AG08395 (cell line): ENCODE data around the gene ARHGEF7.
A peak's percentile ranks its signal among the peaks of the same experiment; 100 is the strongest.
"Not testable (repeated sequence)": the region's sequence is repeated elsewhere in the genome, so short reads cannot be mapped to it uniquely, and the experiment has no call there.

ENCODE experiments used
- DNase-seq: peaks from one replicate; pipeline ENCODE4 v3.0.0; 2012; ENCODE audit warnings: mixed read lengths, low spot score

The ARHGEF7 gene

GRCh38 chr13:111115061-111115964 lies at the start of gene ARHGEF7:
Gene ARHGEF7, plus strand, starts transcription at chr13:111115310. Its CDS starts 217 bp downstream, at chr13:111115527.
- peak; percentile 15 for DNase-seq

- no peak for DNase-seq
Observed at GRCh38 chr13:111065698-111066097, 49.4 kb upstream of the ARHGEF7 start.

- DNase-seq = no peak
Observed at GRCh38 chr13:111066544-111066943, 48.6 kb upstream of the ARHGEF7 start.

- no peak for DNase-seq
Observed at GRCh38 chr13:111068009-111068350, 47.1 kb upstream of the ARHGEF7 start.

- not testable (repeated sequence) for DNase-seq
Observed at GRCh38 chr13:111071120-111071519, 44.0 kb upstream of the ARHGEF7 start.

- DNase-seq = not testable (repeated sequence)
Observed at GRCh38 chr13:111071526-111071925, 43.6 kb upstream of the ARHGEF7 start.

GRCh38 chr13:111074826-111075225 lies 40.3 kb upstream of the ARHGEF7 start:
- no peak for DNase-seq

- no peak for DNase-seq
Observed at GRCh38 chr13:111076155-111077013, 38.7 kb upstream of the ARHGEF7 start.

- no peak for DNase-seq
Observed at GRCh38 chr13:111079375-111079774, 35.7 kb upstream of the ARHGEF7 start.

- no peak for DNase-seq
Observed at GRCh38 chr13:111080642-111081041, 34.5 kb upstream of the ARHGEF7 start.

- DNase-seq = no peak
Observed at GRCh38 chr13:111082240-111082639, 32.9 kb upstream of the ARHGEF7 start.

GRCh38 chr13:111082769-111083168 lies 32.3 kb upstream of the ARHGEF7 start:
- not testable (repeated sequence) for DNase-seq

- not testable (repeated sequence) for DNase-seq
Observed at GRCh38 chr13:111083693-111084092, 31.4 kb upstream of the ARHGEF7 start.

- DNase-seq = no peak
Observed at GRCh38 chr13:111090169-111090568, 24.9 kb upstream of the ARHGEF7 start.

- no peak for DNase-seq
Observed at GRCh38 chr13:111092685-111093084, 22.4 kb upstream of the ARHGEF7 start.

- no peak for DNase-seq
Observed at GRCh38 chr13:111093136-111093535, 22.0 kb upstream of the ARHGEF7 start.

GRCh38 chr13:111093634-111094033 lies 21.5 kb upstream of the ARHGEF7 start:
- no peak for DNase-seq

- no peak for DNase-seq
Observed at GRCh38 chr13:111095031-111095840, 19.9 kb upstream of the ARHGEF7 start.

- no peak for DNase-seq
Observed at GRCh38 chr13:111095911-111096501, 19.1 kb upstream of the ARHGEF7 start.

GRCh38 chr13:111099290-111099689 lies 15.8 kb upstream of the ARHGEF7 start:
- DNase-seq = no peak

GRCh38 chr13:111110054-111110453 lies 5.1 kb upstream of the ARHGEF7 start:
- no peak for DNase-seq
